Transverse colon (tissue), 4 donors: ENCODE results near the gene SHH. TPM values are rescaled to one million over a fixed set of nuclear protein-coding genes. Genes with fewer than 3 reads are reported as not detected.

Experiments used
- DNase-seq: peaks from one replicate; pipeline ENCODE4 v3.0.0-alpha.2; 2019
- H3K27ac ChIP-seq, 4 donors: fragments of 200-600 bp; sonication (generic); 2 replicates each; pipeline ENCODE4 v1.5.1; 2016 to 2018; ENCODE audit warnings: inconsistent platforms in 4 of 4
- H3K27me3 ChIP-seq: fragments of 200-600 bp; sonication (generic); 2 replicates; pipeline ENCODE4 v1.5.1; 2017; ENCODE audit warnings: inconsistent platforms
- H3K36me3 ChIP-seq, 4 donors: fragments of 200-600 bp; sonication (generic); 2 replicates each; pipeline ENCODE4 v1.5.1; 2017 to 2019; ENCODE audit warnings: inconsistent platforms in 4 of 4
- H3K4me1 ChIP-seq, 4 donors: fragments of 200-600 bp; sonication (generic); 2 replicates each; pipeline ENCODE4 v1.5.1; 2017 to 2020; ENCODE audit warnings: inconsistent platforms in 4 of 4
- H3K4me3 ChIP-seq, 4 donors: fragments of 200-600 bp; sonication (generic); 1 replicate in 1 of 4; 2 replicates in 3 of 4; pipeline versions ENCODE4 v1.5.1 to v1.6.1; 2017 to 2019; ENCODE audit warnings: inconsistent platforms in 4 of 4
- H3K9me3 ChIP-seq, 2 donors: fragments of 200-600 bp; sonication (generic); 2 replicates each; pipeline ENCODE4 v1.5.1; 2017 to 2019; ENCODE audit warnings: inconsistent platforms in 2 of 2
- EP300 ChIP-seq: sonication (generic); formaldehyde crosslinking; IDR thresholded peaks from one replicate; pipeline ENCODE4 v1.6.1; 2017; ENCODE audit warnings: antibody characterized with exemption, low read depth
- POLR2A ChIP-seq: fragments of 450-650 bp; IDR thresholded peaks from one replicate; pipeline ENCODE4 v1.6.1; 2016; ENCODE audit warnings: antibody characterized with exemption, mild to moderate bottlenecking, moderate library complexity
- POLR2AphosphoS5 ChIP-seq, 3 donors: sonication (generic); formaldehyde crosslinking; IDR thresholded peaks; one replicate each; pipeline ENCODE4 v1.6.1; 2016; ENCODE audit warnings: antibody characterized with exemption in 3 of 3
- WGBS, 2 donors: methylation state at CpG; one replicate each; pipeline ENCODE4 v1.1.5; 2018; ENCODE audit warnings: low coverage in 1 of 2; 5-methylcytosine and 5-hydroxymethylcytosine counted together
- in situ Hi-C, 4 donors: fragments of 200-750 bp; cut with MboI; loops; one replicate each; pipeline versions ENCODE4 v1.15.0 to v1.15.1; 2017; ENCODE audit warnings: low sequenced_read_pairs in 3 of 4, low pct_ligation_motif_present in 1 of 4, low pct_unique_long_range_greater_than_20kb in 1 of 4
- intact Hi-C: fragments of 100-400 bp; cut with DNase I; formaldehyde crosslinking; loops from one replicate; pipeline ENCODE4 v1.15.1; 2023; ENCODE audit warnings: low total_unique reads
- total RNA-seq, 4 donors: library from RNA; depleted of rRNA; stranded (reverse); fragments of >200 nt; gene quantifications; one replicate each; pipeline ENCODE4 v1.1.0, GENCODE V29; 2016
- TF ChIP-seq, protein P1 (sequence below), 5 experiments: fragments of 200-600 bp in 3 of 5; fragments of 450-650 bp in 2 of 5; sonication (generic) in 3 of 5; IDR thresholded peaks; 1 replicate in 2 of 5; 2 replicates in 3 of 5; pipeline ENCODE4 v1.5.1; 2016 to 2017; ENCODE audit warnings: antibody characterized with exemption in 5 of 5, inconsistent platforms in 3 of 5, mild to moderate bottlenecking in 2 of 5, moderate library complexity in 1 of 5

SHH gene
- total RNA-seq, 4 donors from 2014 or later = 0.40 to 3.7 (median 2.0) TPM

DNA sequence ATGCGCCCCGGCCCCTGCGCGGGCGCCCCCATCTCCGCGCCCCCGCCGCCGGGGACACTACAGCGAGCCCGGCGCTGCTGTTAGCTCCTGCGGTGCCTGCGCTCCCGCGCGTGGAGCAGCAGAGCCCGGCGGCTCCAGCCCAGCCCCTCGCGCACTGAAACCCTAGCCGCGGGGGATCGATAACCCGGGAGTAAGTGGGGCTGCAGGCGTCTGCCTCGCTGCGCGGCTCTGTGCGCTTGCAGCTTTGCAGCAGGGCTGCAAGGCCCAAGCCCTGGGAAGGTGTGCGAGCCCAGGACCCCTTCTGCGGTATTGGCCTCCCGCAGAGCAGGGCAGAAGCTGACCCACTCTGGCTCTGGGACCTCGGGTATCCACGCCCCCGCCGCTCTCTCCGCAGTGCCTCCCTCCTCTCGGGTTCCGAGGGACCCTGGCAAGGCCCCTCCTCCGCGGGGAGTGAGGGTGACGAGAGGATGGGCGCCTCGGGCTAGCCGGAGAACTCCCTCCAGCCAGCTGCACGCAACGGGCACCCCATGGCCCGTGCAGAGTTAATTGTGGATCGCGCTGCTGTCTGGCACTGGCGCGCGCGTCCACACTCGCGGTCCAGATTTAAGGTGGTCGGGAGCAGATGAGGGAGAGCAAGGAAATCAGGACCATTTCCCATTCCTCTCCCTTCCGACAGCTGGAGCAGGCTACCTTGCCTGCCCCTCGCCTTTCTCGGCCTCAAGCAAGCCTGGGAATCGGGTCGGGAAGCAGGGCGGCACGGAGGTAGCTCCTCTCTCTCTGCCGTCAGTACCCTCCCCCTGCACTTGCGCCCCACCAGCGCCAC lies 2.1 kb downstream of the SHH start:
- no peaks in the 10 kb centered on the region for H3K36me3 ChIP-seq
- peak overlapping the region; percentile 78 to 82 (median 80) for H3K27ac ChIP-seq
- TF ChIP-seq, protein P1, sequence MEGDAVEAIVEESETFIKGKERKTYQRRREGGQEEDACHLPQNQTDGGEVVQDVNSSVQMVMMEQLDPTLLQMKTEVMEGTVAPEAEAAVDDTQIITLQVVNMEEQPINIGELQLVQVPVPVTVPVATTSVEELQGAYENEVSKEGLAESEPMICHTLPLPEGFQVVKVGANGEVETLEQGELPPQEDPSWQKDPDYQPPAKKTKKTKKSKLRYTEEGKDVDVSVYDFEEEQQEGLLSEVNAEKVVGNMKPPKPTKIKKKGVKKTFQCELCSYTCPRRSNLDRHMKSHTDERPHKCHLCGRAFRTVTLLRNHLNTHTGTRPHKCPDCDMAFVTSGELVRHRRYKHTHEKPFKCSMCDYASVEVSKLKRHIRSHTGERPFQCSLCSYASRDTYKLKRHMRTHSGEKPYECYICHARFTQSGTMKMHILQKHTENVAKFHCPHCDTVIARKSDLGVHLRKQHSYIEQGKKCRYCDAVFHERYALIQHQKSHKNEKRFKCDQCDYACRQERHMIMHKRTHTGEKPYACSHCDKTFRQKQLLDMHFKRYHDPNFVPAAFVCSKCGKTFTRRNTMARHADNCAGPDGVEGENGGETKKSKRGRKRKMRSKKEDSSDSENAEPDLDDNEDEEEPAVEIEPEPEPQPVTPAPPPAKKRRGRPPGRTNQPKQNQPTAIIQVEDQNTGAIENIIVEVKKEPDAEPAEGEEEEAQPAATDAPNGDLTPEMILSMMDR (IDR thresholded peaks at IDR 0.05) = no peak
- TF ChIP-seq POLR2AphosphoS5 (IDR thresholded peaks at IDR 0.05) (no peak), POLR2A (no peak), EP300 (no peak)
- peak overlapping the region in 3 of 4 donors; percentile 30 to 48 (median 33) for H3K4me3 ChIP-seq
- in situ Hi-C loops = loop anchor here in 3 of 4 donors (10.0 to 25.0 kb wide), 3 partner anchors 652 to 1002 kb away; no protein-coding TSS in a partner anchor
- peaks cover 4 to 68% (median 54%) of the 10 kb centered on the region in 4 donors for H3K4me1 ChIP-seq
- H3K9me3 ChIP-seq = no peaks in the 10 kb centered on the region
- WGBS, 2 donors = 5% methylated on average over 59 of the region's 69 CpGs; no CpG with 5 or more reads in 1 of the 2 donors
- no peak for DNase-seq
- intact Hi-C loops = no loop called here
- H3K27me3 ChIP-seq = peaks cover 100% of the 10 kb centered on the region

DNA sequence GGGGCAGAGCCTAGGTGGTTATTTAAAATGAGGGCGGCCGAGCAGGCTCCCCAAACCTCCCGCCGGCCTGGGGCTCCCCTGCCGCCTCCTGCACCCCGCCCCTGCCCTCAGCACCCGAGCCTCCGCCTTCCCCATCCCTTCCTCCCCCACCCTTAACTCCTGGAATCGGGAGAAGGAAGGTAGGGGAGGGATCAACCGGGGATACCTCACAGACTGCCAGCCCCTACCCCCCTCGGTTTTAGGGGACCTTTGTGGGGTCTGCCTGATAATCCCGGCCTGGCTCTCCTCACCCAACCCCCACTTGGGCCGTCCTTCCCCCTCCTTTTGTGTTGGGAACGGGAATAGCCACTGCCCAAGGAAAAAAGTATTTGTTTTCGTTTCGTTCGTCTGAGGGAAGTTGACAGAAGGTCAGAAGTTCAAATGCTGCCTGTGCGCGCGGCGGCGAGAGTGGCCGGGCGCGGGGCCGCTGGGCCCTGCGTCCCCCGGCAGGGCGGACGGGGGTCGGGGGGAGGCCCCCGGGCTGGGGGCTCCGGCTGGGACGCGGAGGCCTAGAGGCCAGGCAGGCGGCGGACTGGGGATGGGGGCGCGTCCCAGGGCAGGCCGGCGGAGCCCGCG lies 2.8 kb downstream of the SHH start:
- Histone ChIP-seq H3K4me1 (peaks cover 7 to 75% (median 62%) of the 10 kb centered on the region in 4 donors), H3K36me3 (no peaks in the 10 kb centered on the region), H3K9me3 (no peaks in the 10 kb centered on the region), H3K27ac (peak overlapping the region; percentile 78 to 82 (median 80)), H3K27me3 (peaks cover 100% of the 10 kb centered on the region), H3K4me3 (peak overlapping the region in 3 of 4 donors; percentile 30 to 48 (median 33))
- WGBS, 2 donors = 6% methylated on average over 35 of the region's 43 CpGs; no CpG with 5 or more reads in 1 of the 2 donors
- in situ Hi-C loops = loop anchor here in 3 of 4 donors (10.0 to 25.0 kb wide), 3 partner anchors 653 to 1003 kb away; no protein-coding TSS in a partner anchor
- intact Hi-C loops = no loop called here
- TF ChIP-seq POLR2AphosphoS5 (IDR thresholded peaks at IDR 0.05) (no peak), EP300 (no peak), POLR2A (no peak)
- TF ChIP-seq, protein P1 (IDR thresholded peaks at IDR 0.05) = no peak
- DNase-seq = no peak

DNA sequence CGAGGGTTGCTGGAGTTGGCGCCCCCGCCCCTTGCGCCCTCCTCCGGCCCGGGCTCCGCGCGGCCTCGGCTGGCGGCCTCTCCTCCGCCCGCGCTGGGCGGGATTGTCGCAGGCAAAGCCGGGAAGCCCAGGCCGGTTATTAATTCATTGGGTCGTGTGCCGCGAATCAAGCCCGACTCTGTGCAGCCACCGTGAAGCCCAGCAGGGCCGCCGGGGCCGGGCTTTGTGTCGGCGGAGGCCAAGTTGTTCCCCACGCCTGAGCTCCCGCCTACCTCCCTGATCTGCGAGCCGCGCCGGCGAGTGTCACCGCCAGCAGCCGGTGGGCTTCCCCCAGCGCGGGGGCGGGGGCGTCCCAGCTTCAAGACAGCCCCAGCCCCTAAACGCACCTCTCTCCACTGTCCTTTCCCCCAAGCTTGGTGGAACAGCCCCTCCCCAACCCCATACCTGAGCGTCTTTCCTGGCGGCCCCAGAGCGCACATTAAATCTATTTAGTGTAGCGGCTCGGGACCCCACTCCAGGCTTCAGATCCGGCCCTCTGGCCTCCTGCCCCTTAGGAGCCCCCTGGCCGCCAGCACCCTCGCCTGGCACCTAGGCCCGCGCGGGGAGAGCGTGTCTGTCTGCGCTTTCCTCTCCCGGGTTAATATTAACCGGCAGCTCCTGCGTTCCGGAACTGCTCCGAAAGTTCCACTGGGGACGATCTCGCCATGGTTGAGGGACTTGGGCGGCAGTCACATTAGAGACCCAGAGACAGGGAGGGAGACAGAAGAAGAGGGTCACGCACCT lies 3.5 kb downstream of the SHH start:
- intact Hi-C loops = no loop called here
- DNase-seq = peak; percentile 63
- peak; percentile 66 for TF ChIP-seq POLR2A
- TF ChIP-seq, protein P1 (IDR thresholded peaks at IDR 0.05) = no peak
- TF ChIP-seq EP300 = no peak
- peak in 2 of 3 donors; percentile 45 to 66 for TF ChIP-seq POLR2AphosphoS5 (IDR thresholded peaks at IDR 0.05)
- H3K4me1 ChIP-seq = peaks cover 7 to 81% (median 66%) of the 10 kb centered on the region in 4 donors
- peak overlapping the region; percentile 78 to 82 (median 80) for H3K27ac ChIP-seq
- no peaks in the 10 kb centered on the region for H3K36me3 ChIP-seq
- H3K4me3 ChIP-seq = peak overlapping the region in 3 of 4 donors; percentile 30 to 48 (median 33)
- no peaks in the 10 kb centered on the region for H3K9me3 ChIP-seq
- WGBS, 2 donors = 1% methylated on average over 64 of the region's 64 CpGs; no CpG with 5 or more reads in 1 of the 2 donors
- in situ Hi-C loops = loop anchor here in 3 of 4 donors (10.0 to 25.0 kb wide), 3 partner anchors 654 to 1004 kb away; no protein-coding TSS in a partner anchor
- peaks cover 100% of the 10 kb centered on the region for H3K27me3 ChIP-seq
